Kidney (tissue), 14 donors: ENCODE measurements around the gene FPGS. TPM values are rescaled to one million over a fixed set of nuclear protein-coding genes. Genes with fewer than 3 reads are reported as not detected.

Source experiments
- DNase-seq, 5 donors: peaks; one replicate each; pipeline ENCODE4 v3.0.0-alpha.2; 2013 to 2020
- FAIRE-seq: peaks from 2 replicates; lab custom pipeline; 2012; peaks lifted over from hg19 to GRCh38; lab: Jason Lieb, UNC
- H3K27ac ChIP-seq, 2 donors: one replicate each; pipeline ENCODE4 v1.7.0; 2013; ENCODE audit warnings: low read depth in 2 of 2, low read length in 2 of 2, inconsistent platforms in 1 of 2
- H3K27me3 ChIP-seq: one replicate; pipeline ENCODE4 v1.7.1; 2013; ENCODE audit warnings: low read length, inconsistent platforms; ENCODE audit not compliant: control insufficient read depth, insufficient read depth
- H3K36me3 ChIP-seq, 3 donors: one replicate each; pipeline versions ENCODE4 v1.7.0 to v1.7.1; 2013; ENCODE audit warnings: low read length in 3 of 3, control low read depth in 1 of 3, inconsistent platforms in 1 of 3; ENCODE audit not compliant: insufficient read depth in 3 of 3, control insufficient read depth in 2 of 3
- H3K4me1 ChIP-seq, 3 donors: one replicate each; pipeline versions ENCODE4 v1.7.0 to v1.7.1; 2013; ENCODE audit warnings: low read length in 3 of 3, inconsistent platforms in 1 of 3, low read depth in 1 of 3; ENCODE audit not compliant: control insufficient read depth in 2 of 3, insufficient read depth in 2 of 3
- H3K4me3 ChIP-seq, 3 donors: one replicate each; pipeline versions ENCODE4 v1.7.0 to v1.8.1; 2013; ENCODE audit warnings: low read length in 3 of 3, control low read depth in 1 of 3, inconsistent platforms in 1 of 3
- H3K9ac ChIP-seq, 3 donors: one replicate each; pipeline versions ENCODE4 v1.7.0 to v1.7.1; 2013; ENCODE audit warnings: low read length in 3 of 3, control low read depth in 1 of 3, inconsistent platforms in 1 of 3
- H3K9me3 ChIP-seq, 3 donors: one replicate each; pipeline versions ENCODE4 v1.7.0 to v1.7.1; 2013; ENCODE audit warnings: low read length in 3 of 3, control low read depth in 1 of 3, inconsistent platforms in 1 of 3; ENCODE audit not compliant: control insufficient read depth in 2 of 3, insufficient read depth in 1 of 3
- intact Hi-C: fragments of 100-400 bp; cut with DNase I; formaldehyde crosslinking; loops from one replicate; pipeline ENCODE4 v1.11.1; 2022
- polyA plus RNA-seq: library from polyadenylated mRNA; stranded (reverse); fragments of 350-450 nt; fragmentation: Illumina TruSeq; extraction: RNeasy Lipid Tissue Mini Kit (QIAGEN cat#74804); gene quantifications from one replicate; pipeline ENCODE4 v1.2.3, GENCODE V29; 2014; ENCODE audit warnings: low read depth, low replicate concordance; ENCODE audit not compliant: insufficient read depth
- total RNA-seq: library from RNA; stranded (reverse); fragmentation: NEBNext Ultra II Directional; extraction: Animal tissue kit (Norgen Biotek cat#: 25700); gene quantifications from one replicate; pipeline ENCODE4 v1.2.1, GENCODE V29; 2021
- TF ChIP-seq, protein P1 (sequence below): IDR thresholded peaks from 3 replicates; pipeline ENCODE4 v1.5.1; 2012; ENCODE audit warnings: mild to moderate bottlenecking, moderate library complexity, borderline replicate concordance; ENCODE audit not compliant: insufficient read depth; ENCODE audit errors: extremely low read depth
- donor health status: control.
- donor health status: control.
- donor health status: control.
- donor health status: control.
- donor health status: control.
- donor health status: DM: yes; HTN: yes; CAD: no.
- donor health status: Normal renal cell carcinoma (clear cell type).

The FPGS gene
- total and polyA plus RNA-seq, 2 donors from 2014 or later: 44.0 to 77.2 TPM

DNA sequence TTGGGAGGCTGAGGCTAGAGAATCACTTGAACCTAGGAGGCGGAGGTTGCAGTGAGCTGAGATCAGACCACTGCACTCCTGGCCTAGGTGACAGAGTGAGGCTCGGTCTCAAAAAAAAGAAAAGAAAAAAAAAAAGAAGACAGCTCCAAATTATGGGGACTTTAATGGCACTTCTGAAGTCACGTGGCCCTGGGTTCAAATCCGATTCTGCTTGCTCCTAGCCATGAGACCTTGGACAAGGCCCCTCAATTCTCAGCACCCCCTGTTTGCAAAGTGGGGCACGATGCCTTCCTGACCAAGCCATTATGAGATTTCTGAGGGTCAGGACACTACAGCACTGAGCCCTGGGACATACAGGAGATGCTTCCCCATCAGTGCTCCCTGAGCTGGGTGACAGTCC is 52.8 kb downstream of the FPGS start:
- Histone ChIP-seq H3K4me1 (peaks cover 0 to 37% (median 0%) of the 10 kb centered on the region in 3 donors), H3K36me3 (peaks cover 0 to 8% (median 0%) of the 10 kb centered on the region in 3 donors), H3K4me3 (no peak overlapping the region), H3K27me3 (no peaks in the 10 kb centered on the region), H3K9ac (no peak overlapping the region), H3K9me3 (no peaks in the 10 kb centered on the region), H3K27ac (peak overlapping the region; percentile 91 to 93)
- FAIRE-seq (no peak), DNase-seq (no peak)
- intact Hi-C loops: no loop called here
- TF ChIP-seq, protein P1, sequence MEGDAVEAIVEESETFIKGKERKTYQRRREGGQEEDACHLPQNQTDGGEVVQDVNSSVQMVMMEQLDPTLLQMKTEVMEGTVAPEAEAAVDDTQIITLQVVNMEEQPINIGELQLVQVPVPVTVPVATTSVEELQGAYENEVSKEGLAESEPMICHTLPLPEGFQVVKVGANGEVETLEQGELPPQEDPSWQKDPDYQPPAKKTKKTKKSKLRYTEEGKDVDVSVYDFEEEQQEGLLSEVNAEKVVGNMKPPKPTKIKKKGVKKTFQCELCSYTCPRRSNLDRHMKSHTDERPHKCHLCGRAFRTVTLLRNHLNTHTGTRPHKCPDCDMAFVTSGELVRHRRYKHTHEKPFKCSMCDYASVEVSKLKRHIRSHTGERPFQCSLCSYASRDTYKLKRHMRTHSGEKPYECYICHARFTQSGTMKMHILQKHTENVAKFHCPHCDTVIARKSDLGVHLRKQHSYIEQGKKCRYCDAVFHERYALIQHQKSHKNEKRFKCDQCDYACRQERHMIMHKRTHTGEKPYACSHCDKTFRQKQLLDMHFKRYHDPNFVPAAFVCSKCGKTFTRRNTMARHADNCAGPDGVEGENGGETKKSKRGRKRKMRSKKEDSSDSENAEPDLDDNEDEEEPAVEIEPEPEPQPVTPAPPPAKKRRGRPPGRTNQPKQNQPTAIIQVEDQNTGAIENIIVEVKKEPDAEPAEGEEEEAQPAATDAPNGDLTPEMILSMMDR: no peak

DNA sequence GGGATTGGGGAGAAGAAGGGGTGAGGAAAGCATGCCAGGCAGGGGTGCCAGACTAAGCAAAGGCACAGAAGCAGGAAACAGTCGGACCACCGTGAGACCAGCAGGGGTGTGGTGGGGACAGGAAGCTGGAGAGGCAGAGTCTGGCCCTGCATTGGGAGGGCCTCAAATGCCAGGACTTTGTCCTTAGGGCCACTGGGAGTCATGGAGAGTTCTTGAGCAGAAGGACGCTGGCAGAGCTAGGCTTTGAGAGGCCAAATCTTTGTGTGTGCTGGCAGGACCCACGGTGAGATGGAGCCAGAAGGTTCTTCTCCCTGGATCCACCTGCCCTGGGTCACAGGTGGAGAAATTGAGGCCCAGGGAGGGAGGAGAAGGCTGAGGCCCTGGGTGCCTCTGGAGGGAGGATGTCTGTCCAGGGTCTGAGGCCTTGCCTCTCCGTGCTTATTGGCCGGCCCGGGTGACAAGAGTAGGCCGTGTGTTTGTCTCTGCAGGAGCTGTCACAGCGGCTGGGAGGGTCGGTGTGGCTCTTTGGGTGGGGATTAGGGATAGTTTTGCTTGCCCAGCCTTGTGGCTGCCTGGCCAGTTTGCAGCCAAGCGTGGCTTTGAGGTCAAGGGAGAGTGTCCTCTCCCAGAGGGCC is 53.5 kb downstream of the FPGS start:
- Histone ChIP-seq H3K9me3 (no peaks in the 10 kb centered on the region), H3K4me1 (peaks cover 0 to 38% (median 0%) of the 10 kb centered on the region in 3 donors), H3K27me3 (no peaks in the 10 kb centered on the region), H3K9ac (no peak overlapping the region), H3K36me3 (peaks cover 0 to 6% (median 0%) of the 10 kb centered on the region in 3 donors), H3K4me3 (no peak overlapping the region), H3K27ac (peak overlapping the region; percentile 33 to 63)
- intact Hi-C loops: no loop called here
- TF ChIP-seq, protein P1: no peak
- FAIRE-seq (no peak), DNase-seq (no peak)

DNA sequence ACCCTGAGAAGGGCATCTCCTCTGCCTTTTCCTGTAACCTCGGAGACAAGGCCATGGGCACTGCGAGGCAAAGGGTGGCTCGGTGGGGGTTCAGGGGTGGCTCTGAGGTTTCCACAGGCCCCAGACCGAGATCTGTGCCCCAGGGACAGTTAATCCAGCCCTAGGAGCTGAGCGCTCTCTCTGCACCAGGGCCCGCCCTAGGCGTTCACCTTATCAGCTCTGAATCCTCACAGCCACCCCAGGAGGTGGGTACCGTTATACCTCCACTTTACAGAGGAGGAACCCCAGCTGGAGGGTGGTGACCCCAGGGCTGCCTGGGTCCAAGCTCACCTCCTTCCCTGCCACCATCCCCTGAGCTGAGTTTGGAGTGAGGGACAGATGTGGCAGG is 54.0 kb downstream of the FPGS start:
- FAIRE-seq: no peak
- Histone ChIP-seq H3K9ac (no peak overlapping the region), H3K27me3 (no peaks in the 10 kb centered on the region), H3K4me1 (peaks cover 0 to 43% (median 0%) of the 10 kb centered on the region in 3 donors), H3K36me3 (peaks cover 0 to 5% (median 0%) of the 10 kb centered on the region in 3 donors), H3K27ac (peak overlapping the region; percentile 33 to 63), H3K9me3 (no peaks in the 10 kb centered on the region), H3K4me3 (no peak overlapping the region)
- DNase-seq: no peak
- TF ChIP-seq, protein P1: no peak
- intact Hi-C loops: no loop called here

DNA sequence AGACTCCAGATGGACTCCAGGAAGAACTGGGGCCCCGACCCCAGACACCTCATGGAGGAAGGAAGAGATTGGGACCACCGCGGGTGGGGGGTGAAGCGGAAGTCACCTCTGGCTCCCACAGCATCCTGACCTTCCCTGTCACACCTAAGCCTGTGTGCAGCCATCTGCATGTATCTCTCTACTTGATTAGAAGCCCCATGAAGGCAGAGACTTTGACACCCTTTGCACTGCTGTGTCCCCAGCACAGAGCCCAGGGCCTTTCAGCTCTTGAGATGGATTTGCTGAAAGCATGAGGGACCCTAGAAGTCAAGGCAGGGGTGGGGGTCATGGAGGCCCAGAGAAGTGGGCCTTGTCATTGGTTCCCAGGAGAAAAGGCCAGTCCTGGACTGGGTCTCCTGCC is 54.6 kb downstream of the FPGS start:
- Histone ChIP-seq H3K9ac (no peak overlapping the region), H3K27me3 (no peaks in the 10 kb centered on the region), H3K36me3 (no peaks in the 10 kb centered on the region), H3K4me3 (no peak overlapping the region), H3K4me1 (peaks cover 0 to 47% (median 0%) of the 10 kb centered on the region in 3 donors), H3K27ac (peak overlapping the region; percentile 33 to 69), H3K9me3 (no peaks in the 10 kb centered on the region)
- DNase-seq (no peak), FAIRE-seq (no peak)
- TF ChIP-seq, protein P1: no peak
- intact Hi-C loops: no loop called here
